Lower leg skin (tissue), 3 donors: ENCODE measurements around the gene SPOCD1.

Experiments used
- POLR2A ChIP-seq, 2 donors: fragments of 450-650 bp; IDR thresholded peaks; one replicate each; pipeline ENCODE4 v1.6.1; 2016 to 2017; ENCODE audit warnings: antibody characterized with exemption in 2 of 2, mild to moderate bottlenecking in 1 of 2, moderate library complexity in 1 of 2
- TF ChIP-seq, protein P1 (sequence below), 3 donors: fragments of 450-650 bp; IDR thresholded peaks; one replicate each; pipeline ENCODE4 v1.5.1; 2016; ENCODE audit warnings: antibody characterized with exemption in 3 of 3, mild to moderate bottlenecking in 3 of 3, moderate library complexity in 2 of 3

DNA sequence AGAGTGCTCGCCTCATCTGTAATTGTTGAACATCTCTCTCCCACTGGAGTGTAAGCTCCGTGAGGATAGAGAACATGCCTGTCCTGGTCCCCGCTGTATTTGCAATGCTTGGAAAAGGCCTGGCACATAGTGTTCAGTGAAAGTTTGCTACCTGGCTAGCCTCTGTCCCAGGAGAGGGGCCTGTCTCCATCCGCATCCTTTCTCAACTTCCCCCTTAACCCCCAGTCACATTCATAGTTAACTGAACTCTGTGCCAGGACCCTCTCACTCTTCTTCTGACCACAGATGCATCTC is 15.2 kb downstream of the SPOCD1 start:
- TF ChIP-seq, protein P1, sequence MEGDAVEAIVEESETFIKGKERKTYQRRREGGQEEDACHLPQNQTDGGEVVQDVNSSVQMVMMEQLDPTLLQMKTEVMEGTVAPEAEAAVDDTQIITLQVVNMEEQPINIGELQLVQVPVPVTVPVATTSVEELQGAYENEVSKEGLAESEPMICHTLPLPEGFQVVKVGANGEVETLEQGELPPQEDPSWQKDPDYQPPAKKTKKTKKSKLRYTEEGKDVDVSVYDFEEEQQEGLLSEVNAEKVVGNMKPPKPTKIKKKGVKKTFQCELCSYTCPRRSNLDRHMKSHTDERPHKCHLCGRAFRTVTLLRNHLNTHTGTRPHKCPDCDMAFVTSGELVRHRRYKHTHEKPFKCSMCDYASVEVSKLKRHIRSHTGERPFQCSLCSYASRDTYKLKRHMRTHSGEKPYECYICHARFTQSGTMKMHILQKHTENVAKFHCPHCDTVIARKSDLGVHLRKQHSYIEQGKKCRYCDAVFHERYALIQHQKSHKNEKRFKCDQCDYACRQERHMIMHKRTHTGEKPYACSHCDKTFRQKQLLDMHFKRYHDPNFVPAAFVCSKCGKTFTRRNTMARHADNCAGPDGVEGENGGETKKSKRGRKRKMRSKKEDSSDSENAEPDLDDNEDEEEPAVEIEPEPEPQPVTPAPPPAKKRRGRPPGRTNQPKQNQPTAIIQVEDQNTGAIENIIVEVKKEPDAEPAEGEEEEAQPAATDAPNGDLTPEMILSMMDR (IDR thresholded peaks at IDR 0.05) = no peak
- TF ChIP-seq POLR2A (IDR thresholded peaks at IDR 0.05) = no peak
